Uterus (tissue), 2 donors: Measurements from ENCODE around the gene ARL6IP5.

Experiments
- CTCF ChIP-seq, 4 experiments: fragments of 200-600 bp in 2 of 4; fragments of 450-650 bp in 2 of 4; sonication (generic) in 2 of 4; IDR thresholded peaks; one replicate each; pipeline ENCODE4 v1.5.1; 2016 to 2019; ENCODE audit warnings: antibody characterized with exemption in 4 of 4, mild to moderate bottlenecking in 2 of 4, moderate library complexity in 1 of 4
- POLR2A ChIP-seq, 2 donors: fragments of 450-650 bp; IDR thresholded peaks; one replicate each; pipeline ENCODE4 v1.6.1; 2016; ENCODE audit warnings: antibody characterized with exemption in 2 of 2, mild to moderate bottlenecking in 1 of 2, moderate library complexity in 1 of 2

DNA sequence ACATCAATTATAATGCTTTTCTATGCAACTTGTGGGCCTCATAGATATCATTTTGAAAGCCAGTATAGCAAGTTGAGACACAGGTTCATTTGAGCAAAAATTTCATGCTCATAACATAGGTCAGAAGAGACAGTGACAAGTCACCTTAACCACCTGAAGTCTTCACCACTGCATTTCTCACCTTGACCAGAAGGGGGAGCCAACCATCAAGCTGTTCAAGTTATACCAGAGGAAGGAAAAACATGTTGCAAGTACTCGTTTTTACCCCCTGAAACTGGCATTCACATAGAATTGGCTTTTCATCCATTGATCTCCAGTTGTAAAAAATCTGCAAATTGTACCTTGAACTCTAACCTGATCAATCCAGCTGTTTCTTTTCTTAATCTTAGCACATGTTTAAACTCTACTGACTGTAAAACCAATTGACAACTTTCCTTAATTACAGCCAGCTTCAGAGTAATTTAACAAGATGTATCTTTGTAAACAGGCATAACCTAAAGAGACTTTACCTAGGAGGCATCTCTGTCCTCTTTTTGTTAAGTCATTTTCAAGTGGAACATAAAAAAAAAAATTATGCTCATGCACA, 36.2 kb downstream of the ARL6IP5 start:
- TF ChIP-seq CTCF (IDR thresholded peaks at IDR 0.05): peak; percentile 77 to 88 (median 80)
- TF ChIP-seq POLR2A (IDR thresholded peaks at IDR 0.05): no peak
